OCI-LY7 (cell line): Measurements from ENCODE around the gene FHOD3.

ENCODE experiments used
- CTCF ChIP-seq: fragments of 200-600 bp; sonication (generic); conservative IDR thresholded peaks from 2 replicates; pipeline ENCODE4 v1.5.1; 2014; ENCODE audit warnings: mild to moderate bottlenecking, antibody characterized with exemption, low read length, moderate library complexity, mixed read lengths
- EZH2phosphoT487 ChIP-seq: fragments of 200-600 bp; sonication (generic); IDR thresholded peaks from 2 replicates; pipeline ENCODE4 v1.6.1; 2018; ENCODE audit warnings: low read depth, borderline replicate concordance, mild to moderate bottlenecking, mixed run types, antibody characterized with exemption, low read length, moderate library complexity, mixed read lengths

- TF ChIP-seq CTCF (no peak), EZH2phosphoT487 (no peak)
Observed at GRCh38 chr18:36697905-36698304, 400.4 kb downstream of the FHOD3 start.
